HG02852 (cell line): ENCODE measurements around the gene SS18L1.
"Not testable (repeated sequence)": the region's sequence is repeated elsewhere in the genome, so short reads cannot be mapped to it uniquely, and the experiment has no call there.

Experiments used
- ATAC-seq: cut with Tn5 transposase; IDR thresholded peaks from one replicate; pipeline ENCODE4 v1.9.1; 2021; ENCODE audit warnings: mild to moderate bottlenecking, moderate library complexity; ENCODE audit not compliant: unreplicated experiment

SS18L1 gene

DNA sequence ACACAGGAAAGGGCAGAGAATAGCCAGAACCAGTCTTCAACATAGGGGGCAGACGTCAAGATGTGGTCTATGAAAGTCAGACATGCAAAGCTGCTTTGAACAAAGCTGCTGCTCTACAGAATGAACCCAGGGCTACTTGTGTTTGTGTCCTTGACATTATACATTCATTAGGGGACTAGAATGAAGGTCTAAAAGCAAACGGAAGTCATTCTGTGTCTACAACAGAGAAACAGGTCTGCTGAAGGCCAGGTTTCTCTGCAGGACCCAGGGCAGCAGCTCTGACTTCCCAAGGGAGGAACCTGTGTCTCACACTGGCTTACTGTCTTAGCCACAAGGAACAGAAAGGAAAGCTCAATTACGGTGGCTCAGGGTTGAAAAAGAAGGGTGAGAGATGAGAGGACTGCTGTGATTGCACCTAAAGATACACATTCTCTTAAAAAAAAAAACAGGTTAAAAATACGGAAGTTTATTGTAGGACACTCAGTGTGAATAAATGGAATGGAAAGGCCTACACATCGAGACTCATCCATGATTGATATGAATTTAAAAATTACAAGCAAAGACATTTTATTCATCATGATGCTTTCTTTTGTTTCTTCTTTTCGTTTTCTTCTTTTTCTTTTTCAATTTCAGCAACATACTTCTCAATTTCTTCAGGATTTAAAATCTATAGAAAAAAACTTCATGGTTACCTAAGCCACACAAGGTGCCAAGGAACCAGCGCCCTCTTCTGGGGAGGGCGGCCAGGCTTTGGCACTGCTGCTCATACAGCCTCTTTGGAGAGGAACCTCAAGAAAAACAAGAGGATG lies 7.1 kb upstream of the SS18L1 start:
- no peak for ATAC-seq

DNA sequence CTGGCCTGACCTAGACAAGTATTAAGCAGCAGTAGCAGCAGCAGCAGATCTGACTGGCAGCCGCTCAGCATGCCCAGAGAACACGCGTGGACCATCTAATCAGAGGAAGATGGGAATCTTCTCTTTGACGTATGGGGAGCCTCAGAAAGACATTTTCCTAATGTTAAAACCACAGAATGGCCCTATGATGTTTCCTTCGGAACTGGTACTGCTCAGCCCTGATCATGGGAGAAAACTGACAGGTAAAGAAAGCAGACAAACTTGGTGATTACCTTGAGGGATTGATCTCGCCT lies 6.5 kb upstream of the SS18L1 start:
- no peak for ATAC-seq

DNA sequence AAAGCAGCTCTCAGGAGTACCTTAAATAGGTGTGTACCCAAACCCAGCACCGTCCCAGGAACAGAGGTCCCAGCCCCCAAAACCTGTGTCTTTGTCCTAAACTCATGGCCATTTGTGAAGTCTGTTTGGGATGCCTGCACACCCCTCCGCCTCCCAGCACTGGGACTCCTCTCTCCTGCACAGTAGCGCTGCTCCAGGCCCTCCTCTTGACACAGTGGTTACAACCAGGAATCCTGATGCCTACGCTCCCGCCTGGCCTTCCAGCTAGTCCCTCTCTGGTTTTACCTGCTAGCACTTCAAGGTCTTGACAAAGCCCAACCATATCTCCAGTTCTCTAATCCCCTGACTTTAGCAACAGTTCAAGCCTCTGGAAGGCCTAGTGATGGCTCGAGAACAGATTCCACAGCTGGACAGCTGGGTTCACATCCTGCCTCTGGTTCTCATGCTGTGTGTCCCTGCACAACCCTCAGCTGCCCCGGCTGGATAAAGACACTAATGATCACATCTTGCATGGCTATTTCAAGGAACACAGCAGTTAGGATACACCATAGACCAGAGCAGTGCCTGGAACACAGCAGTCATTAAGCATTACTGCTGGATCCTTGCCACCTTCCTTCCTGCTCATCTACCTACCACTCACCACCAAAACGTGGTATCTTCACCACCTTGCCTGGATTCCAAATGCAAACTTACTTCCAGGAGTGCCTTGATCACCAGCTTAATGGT lies 5.9 kb upstream of the SS18L1 start:
- ATAC-seq, result no peak

DNA sequence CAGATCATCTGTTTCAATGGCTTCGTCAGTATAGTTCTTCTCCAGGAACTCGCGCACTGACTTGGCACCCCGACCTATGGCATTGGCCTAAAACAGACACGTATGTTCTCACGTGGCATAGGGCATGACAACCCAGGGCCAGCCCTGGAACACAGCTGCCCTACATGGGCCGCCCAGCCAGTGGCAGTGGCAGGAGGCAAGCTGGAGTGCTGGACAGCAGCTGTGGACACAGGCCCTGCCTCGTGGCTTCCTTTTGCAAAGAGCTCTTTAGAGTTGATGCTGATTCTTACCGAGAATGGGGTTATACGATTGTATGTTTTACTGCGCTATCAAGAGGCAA lies 5.4 kb upstream of the SS18L1 start:
- no peak for ATAC-seq

DNA sequence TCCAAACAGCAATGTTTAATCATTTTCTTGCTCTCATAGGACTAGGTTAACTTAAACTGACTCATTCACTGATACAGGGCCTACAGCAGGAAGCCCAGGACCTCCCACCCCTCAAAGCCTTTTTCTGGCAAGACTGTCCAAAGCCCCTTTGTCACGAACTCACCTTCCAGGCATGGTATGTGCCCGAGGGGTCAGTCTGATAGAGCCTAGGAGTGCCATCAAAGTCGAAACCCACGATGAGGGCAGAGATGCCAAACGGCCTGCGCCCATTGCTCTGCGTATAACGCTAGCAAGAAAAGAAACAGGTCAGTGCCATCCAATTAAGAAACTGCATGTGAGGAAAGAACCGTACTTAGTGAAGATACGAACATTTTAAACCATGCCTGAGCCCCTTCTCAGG lies 4.7 kb upstream of the SS18L1 start:
- ATAC-seq, result no peak

DNA sequence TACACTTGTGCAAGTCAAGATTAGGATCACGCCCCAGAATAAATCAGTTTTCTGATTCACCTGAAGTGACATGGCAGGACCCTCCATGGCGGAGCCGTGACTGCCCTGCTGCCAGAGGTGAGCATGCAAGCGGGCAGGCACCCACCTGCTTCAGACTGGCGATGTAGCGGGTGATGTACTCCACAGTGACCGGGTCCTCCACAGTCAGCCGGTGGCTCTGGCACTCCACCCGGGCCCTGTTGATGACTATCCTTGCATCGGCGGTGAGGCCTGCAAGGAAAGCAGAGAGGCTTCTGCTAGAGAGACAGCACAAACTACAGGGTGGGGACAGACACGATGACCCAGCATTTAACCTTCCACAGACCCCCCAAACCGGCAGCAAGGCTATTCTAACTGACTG lies 3.9 kb upstream of the SS18L1 start:
- no peak for ATAC-seq

DNA sequence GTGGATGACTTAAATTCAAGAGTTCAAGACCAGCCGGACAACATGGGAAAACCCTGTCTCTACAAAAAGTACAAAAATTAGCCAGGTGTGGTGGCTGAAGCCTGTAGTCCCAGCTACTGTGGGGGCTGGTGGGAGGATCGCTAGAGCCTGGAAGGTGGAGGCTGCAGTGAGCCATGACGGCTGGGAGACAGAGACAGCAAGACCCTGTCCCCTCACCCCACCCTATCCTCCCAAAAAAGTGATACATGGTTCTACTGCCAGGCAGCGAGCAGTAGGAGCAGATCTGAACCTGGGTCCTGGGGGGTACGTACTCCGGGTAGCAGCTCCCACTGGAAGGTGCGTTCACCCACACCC lies 2.5 kb upstream of the SS18L1 start:
- no peak for ATAC-seq

DNA sequence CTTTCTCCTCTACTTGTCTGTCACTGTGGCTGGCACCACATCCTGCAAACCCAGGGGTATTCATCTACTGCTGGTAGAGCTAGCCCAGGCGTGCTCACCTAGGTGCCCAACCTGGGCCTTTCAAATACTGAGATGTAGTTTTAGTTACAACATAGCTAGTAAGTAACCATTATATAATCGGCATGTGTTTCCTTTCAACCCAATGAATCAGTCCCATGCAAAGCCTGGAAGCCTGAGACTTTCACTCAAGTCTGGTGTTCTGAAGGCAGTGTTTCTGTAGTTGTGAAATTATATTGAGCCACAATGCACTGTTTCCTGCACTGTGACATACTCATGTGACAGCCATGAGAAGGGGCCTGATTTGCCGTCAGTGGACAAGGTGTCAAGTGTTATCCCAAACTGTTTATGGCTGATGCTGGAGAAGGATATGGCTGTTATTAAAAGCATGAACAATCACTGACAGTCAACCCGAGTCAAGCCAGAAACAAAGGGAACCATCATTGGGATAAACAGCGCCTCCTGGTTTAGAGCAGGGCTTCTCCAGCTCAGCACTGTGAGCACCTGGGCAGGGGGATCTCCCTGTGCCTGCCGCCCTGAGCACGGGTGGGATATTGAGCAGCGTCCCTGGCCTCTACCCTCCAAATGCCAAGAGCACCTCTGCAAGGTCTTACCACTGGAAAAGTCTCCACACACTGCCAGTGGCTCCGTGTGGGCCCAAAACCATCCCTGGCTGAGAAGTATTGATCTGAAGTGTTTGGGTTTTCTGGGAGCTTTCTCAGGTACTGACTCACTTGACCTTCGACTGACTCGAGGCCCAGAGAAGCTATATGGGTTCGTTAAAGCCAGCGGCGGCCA lies 1.9 kb upstream of the SS18L1 start:
- no peak for ATAC-seq

DNA sequence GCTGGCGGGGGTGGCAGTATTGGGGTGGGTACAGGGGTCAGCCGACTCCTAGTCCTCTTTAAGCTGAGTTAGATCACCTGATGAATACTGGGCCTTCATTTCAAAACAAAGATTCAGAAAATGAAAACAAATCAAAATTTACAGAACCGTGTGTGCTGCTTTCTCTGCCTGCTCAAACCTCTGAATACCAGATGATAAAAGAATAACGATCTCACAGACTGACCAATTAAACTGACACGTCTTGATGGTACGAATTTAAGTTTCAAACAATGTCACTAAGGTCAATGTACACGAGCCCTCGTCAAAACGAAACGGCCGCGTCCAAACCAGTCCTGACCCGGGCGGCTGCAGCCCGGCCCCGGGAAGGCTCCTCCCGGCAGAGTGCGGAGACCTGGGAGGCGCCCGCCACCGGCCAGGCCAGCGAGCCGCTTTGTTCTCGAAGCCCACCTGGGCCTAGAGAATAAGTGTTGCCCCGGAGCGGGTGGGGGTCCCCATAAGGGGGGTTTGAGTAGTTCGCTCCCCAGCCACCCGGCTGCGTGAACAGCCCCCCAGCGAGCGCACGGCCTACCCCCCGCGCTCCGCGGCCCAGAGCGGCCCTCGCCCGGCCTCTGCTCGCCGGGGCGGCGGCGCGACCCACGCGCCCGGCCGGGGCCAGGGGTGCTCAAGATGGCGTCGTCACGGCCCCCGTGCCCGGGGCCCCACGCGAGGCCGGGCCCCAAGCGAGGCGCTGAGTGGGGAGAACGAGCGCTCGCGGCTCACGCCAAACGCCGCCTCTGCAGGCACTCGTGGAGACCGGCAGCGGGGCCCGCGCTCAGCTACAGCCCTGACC lies 1.1 kb upstream of the SS18L1 start:
- peak; percentile 15 for ATAC-seq

DNA sequence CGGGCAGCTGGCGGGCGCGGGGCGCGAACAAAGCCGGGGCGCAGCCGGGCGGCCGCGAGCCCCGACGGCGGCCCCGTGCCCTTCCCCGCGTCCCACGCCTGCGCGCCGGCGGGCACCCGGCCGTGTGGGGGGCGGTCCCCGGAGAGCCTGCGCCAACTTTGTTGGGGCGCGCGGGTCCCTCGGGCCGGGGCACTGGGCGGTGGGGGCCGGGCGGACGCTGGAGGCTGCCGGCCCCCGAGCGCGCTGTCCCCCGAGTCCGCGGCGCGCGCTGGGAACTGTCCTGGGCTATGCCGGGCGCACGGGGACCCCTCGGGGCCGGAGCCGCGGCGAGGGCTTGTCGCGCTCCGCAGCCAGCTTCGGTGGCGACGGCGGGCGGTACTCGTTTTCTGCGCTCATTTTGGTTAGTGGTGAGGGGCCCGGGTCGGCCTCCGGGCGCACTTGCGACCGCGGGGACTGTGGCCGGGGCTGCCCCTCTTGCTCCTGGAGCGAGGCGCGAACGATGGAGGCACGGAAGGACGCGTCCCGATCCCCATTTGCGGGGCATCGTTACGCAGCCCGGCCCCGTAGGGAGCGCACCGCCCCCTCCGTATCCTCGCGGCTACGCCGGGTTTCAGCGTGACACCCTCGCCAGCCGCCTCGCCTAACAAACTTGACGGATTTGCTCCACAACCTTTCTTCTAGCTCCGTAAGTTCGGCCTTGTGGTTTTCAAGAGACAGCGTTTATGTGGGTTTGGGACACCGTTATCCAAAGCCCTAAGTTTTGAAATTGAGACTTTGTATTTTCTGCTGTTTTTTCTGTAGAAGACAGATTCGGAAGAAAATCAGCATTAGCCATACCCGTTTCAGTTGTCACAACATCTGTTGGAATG lies 622 bp downstream of the SS18L1 start:
- peak; percentile 27 for ATAC-seq

DNA sequence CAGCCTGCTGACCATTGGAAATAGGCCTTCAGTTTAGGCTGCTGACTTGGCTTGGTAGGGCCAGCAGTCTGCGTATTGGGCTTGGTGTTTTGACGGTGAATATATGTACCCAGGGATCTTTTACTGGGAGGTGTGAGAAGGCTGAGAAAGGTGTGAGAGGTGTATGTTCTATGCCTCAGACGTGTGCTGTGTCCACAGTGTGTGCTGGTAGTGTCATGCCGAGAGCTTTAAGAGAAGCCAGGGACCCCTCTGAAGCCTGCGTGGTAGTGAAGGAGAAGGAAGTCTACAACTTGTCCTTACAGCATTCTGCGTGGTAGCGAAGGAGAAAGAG lies 2.1 kb downstream of the SS18L1 start:
- no peak for ATAC-seq

DNA sequence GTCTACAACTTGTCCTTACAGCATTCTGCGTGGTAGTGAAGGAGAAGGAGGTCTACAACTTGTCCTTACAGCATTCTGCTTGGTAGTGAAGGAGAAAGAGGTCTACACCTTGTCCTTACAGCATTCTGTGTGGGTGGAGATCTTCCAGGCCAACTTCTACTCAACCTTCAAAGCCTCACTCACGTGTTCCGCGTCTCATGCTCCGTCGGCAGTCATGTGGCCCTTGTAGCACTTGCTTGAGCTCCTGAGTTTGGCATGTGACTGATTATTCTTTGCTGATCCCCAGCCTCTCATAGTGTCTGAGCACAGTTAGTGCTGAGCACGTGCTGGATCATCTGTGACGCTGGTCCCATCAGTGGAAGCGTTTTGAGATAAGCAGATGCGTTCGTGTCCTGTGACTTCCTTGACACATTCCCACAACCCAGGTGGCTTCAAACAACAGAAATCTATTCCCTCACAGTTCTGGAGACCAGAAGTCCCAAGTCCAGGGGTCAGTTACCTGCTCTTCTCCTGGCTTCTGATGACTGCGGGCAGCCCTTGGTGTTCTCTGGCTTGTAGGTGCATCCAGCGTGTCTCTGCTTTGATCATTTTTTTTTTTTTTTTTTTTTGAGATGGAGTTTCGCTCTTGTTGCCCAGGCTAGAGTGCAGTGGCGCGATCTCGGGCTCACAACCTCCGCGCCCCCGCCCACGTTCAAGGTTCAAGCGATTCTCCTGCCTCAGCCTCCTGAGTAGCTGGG lies 2.6 kb downstream of the SS18L1 start:
- no peak for ATAC-seq

DNA sequence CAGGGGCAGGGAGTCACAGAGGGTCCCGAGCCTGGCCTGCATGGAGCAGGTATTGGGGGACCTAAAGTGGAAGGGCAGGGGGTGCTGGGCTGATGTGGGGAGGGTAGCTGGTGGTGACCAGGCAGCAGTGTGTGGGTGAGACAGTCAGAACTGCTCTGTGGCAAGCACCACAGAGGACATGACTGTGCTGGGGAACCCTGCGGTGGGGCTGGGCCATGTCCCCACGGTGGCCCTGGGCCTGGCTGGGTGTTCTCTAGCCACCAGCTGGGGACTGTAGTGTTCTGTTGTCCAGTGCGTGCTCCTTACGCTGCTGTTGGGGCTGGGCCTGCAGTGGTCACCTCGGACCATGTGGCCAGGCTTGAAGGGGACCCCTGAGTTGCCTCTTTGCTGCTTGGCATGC lies 3.6 kb downstream of the SS18L1 start:
- ATAC-seq, result no peak

DNA sequence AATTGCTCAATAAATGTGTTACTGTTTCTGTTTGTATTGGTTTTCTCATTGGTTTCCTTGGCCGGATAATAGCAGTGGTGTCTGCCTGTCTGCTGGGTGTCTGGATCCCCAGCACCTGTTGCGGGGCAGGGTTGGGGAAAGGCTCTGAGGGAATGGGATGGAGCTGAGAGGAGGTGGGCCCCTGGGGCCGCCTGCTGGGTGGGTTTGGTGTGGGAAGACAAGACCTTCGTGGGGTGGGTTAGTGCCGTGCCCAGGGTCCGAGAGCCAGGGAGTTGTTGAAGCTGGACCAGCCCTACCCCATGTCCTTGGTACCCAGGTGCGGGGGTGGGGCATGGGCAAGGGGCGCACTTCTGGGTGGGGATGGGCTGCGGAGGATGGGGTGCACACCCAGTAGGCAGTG lies 4.0 kb downstream of the SS18L1 start:
- ATAC-seq, result no peak

DNA sequence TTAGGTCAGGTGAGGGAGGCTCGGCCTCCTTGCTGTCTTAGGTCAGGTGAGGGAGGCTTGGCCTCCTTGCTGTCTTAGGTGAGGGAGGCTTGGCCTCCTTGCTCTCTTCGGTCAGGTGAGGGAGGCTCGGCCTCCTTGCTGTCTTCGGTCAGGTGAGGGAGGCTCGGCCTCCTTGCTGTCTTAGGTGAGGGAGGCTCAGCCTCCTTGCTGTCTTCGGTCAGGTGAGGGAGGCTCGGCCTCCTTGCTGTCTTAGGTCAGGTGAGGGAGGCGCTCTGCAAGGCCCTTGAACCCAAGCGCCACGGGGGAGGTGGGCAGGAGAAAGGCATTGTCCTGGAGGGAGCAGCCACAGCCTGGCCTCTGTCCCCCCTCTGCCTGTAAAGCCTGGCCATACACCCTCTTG lies 4.8 kb downstream of the SS18L1 start:
- not testable (repeated sequence) for ATAC-seq

DNA sequence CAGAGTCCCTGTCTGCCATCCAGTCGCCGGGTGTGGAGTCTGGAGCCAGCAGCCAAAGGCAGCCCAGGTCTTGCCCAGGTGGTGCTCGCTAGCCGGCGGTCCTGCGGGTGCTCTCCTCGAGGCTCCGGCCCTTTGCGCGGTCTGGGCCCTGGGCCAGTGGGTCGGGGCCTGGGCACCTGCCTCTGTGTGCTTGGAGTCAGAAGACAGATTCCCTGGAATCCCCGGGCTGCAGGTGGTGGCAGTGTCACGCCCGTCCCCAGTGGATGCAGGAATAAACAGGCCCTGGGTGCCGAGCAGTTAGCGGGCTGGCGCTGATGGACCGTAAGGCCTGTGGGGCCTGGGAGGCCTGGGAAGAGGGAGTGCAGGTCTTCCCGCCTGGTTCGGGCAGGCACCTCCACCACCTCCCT lies 5.3 kb downstream of the SS18L1 start:
- ATAC-seq, result no peak

DNA sequence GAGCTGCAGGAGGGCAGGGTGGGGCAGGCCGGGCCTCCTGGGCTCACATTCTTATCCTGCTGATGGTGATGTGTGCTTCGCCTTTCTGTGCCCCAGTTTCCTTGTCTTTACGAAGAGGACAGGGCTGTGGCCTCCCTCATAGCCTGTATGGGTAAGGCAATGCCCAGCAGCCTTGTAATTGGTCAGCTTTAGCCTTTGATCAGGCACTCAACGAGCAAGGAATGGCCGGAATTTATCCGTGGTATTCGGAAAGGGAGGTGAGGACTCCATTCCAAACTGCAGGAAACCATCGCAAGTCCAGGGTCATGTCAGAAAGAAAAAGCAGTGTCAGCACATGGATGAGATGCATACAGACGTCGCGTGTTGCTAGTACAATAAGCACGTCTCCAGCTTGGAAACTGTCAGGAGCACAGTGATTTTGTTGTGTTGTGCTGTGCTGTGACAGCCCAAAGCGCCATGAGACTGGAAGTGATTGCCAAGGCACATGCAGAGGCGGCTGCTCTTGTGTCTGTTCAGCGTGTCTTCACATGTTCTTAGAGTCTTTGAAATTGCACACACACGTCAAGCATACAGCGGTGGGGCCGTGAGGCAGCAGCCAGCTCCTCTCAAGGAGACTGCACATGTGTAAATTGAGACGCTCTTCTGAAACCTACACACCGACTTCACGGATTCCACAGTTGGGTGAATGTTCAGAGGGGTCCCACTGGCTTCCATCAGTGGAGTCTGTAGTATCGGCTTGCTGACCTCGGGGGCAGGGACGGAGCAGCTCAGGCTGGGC lies 6.2 kb downstream of the SS18L1 start:
- ATAC-seq, result no peak

DNA sequence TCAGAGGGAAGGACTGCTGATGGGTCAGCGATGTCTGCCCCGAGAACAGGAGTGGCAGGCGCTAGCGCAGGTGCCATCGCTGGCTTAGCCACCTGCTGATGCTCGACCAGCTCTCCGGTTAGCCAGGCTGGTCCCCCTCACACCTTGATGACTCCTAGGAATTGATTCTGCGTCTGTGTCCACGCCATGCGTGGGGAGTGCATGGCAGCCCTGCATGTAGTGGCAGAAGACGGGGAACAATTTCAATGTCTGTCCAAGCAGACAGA lies 6.7 kb downstream of the SS18L1 start:
- no peak for ATAC-seq

DNA sequence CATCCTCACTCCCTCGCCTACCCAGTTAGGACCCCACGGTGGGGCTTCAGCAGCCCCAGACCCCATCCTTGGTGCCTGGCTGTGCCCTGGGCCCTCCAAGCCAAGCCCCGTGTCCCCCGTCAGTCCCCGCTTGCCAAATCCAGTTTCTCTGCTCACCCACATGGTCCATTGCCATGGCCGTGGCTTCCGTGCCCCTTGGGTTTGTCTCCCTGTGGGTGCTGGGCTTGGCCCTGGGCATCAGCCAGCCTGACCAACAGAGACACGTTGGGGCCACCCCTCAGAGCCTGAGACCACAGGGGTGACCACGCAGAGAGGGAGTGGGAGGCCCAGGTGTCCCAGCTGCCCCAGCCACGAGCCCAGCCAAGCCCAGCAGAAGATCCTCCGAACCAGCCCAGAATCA lies 7.7 kb downstream of the SS18L1 start:
- ATAC-seq, result no peak
